ENCODE data around the gene ATF4.

ATF4 gene

GRCh38 chr22:39475337-39475736, 45.0 kb upstream of the ATF4 start:
- no peak for TF ChIP-seq ESRRG (CRISPR knock-in tag; IDR thresholded peaks at IDR 0.05)
- no peak for TF ChIP-seq ZNF70 (CRISPR knock-in tag; IDR thresholded peaks at IDR 0.05)
- TF ChIP-seq PPARA (CRISPR knock-in tag; IDR thresholded peaks at IDR 0.05; ENCODE audit: borderline replicate concordance), result no peak
- TF ChIP-seq, protein P1, sequence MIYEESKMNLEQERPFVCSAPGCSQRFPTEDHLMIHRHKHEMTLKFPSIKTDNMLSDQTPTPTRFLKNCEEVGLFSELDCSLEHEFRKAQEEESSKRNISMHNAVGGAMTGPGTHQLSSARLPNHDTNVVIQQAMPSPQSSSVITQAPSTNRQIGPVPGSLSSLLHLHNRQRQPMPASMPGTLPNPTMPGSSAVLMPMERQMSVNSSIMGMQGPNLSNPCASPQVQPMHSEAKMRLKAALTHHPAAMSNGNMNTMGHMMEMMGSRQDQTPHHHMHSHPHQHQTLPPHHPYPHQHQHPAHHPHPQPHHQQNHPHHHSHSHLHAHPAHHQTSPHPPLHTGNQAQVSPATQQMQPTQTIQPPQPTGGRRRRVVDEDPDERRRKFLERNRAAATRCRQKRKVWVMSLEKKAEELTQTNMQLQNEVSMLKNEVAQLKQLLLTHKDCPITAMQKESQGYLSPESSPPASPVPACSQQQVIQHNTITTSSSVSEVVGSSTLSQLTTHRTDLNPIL (CRISPR knock-in tag; IDR thresholded peaks at IDR 0.05; ENCODE audit: low read depth), result no peak
- TF ChIP-seq TSHZ2 (CRISPR knock-in tag; IDR thresholded peaks at IDR 0.05), result no peak
- no peak for TF ChIP-seq TCF4 (CRISPR knock-in tag; IDR thresholded peaks at IDR 0.05; ENCODE audit: borderline replicate concordance)
- no peak for TF ChIP-seq TOX (CRISPR knock-in tag; IDR thresholded peaks at IDR 0.05; ENCODE audit: borderline replicate concordance)
- TF ChIP-seq, protein P2, sequence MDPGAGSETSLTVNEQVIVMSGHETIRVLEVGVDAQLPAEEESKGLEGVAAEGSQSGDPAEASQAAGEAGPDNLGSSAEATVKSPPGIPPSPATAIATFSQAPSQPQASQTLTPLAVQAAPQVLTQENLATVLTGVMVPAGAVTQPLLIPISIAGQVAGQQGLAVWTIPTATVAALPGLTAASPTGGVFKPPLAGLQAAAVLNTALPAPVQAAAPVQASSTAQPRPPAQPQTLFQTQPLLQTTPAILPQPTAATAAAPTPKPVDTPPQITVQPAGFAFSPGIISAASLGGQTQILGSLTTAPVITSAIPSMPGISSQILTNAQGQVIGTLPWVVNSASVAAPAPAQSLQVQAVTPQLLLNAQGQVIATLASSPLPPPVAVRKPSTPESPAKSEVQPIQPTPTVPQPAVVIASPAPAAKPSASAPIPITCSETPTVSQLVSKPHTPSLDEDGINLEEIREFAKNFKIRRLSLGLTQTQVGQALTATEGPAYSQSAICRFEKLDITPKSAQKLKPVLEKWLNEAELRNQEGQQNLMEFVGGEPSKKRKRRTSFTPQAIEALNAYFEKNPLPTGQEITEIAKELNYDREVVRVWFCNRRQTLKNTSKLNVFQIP (CRISPR knock-in tag; IDR thresholded peaks at IDR 0.05; ENCODE audit: borderline replicate concordance, low read depth), result no peak
- TF ChIP-seq GLIS3 (CRISPR knock-in tag; IDR thresholded peaks at IDR 0.05), result no peak
- TF ChIP-seq OSR1 (CRISPR knock-in tag; IDR thresholded peaks at IDR 0.05), result no peak
- no peak for ATAC-seq

GRCh38 chr22:39475902-39476301, 44.5 kb upstream of the ATF4 start:
- no peak for TF ChIP-seq ZNF70 (CRISPR knock-in tag; IDR thresholded peaks at IDR 0.05)
- TF ChIP-seq, protein P3, sequence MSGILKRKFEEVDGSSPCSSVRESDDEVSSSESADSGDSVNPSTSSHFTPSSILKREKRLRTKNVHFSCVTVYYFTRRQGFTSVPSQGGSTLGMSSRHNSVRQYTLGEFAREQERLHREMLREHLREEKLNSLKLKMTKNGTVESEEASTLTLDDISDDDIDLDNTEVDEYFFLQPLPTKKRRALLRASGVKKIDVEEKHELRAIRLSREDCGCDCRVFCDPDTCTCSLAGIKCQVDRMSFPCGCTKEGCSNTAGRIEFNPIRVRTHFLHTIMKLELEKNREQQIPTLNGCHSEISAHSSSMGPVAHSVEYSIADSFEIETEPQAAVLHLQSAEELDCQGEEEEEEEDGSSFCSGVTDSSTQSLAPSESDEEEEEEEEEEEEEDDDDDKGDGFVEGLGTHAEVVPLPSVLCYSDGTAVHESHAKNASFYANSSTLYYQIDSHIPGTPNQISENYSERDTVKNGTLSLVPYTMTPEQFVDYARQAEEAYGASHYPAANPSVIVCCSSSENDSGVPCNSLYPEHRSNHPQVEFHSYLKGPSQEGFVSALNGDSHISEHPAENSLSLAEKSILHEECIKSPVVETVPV (CRISPR knock-in tag; IDR thresholded peaks at IDR 0.05), result no peak
- no peak for TF ChIP-seq TSHZ2 (CRISPR knock-in tag; IDR thresholded peaks at IDR 0.05)
- TF ChIP-seq ISL1 (CRISPR knock-in tag; IDR thresholded peaks at IDR 0.05), result no peak
- no peak for TF ChIP-seq PPARA (CRISPR knock-in tag; IDR thresholded peaks at IDR 0.05; ENCODE audit: borderline replicate concordance)
- TF ChIP-seq ZFP30 (CRISPR knock-in tag; IDR thresholded peaks at IDR 0.05), result no peak
- TF ChIP-seq RARB (CRISPR knock-in tag; IDR thresholded peaks at IDR 0.05), result no peak
- TF ChIP-seq ZC3H10 (CRISPR knock-in tag; IDR thresholded peaks at IDR 0.05), result no peak
- TF ChIP-seq TCF4 (CRISPR knock-in tag; IDR thresholded peaks at IDR 0.05; ENCODE audit: borderline replicate concordance), result no peak
- no peak for ATAC-seq

DNA sequence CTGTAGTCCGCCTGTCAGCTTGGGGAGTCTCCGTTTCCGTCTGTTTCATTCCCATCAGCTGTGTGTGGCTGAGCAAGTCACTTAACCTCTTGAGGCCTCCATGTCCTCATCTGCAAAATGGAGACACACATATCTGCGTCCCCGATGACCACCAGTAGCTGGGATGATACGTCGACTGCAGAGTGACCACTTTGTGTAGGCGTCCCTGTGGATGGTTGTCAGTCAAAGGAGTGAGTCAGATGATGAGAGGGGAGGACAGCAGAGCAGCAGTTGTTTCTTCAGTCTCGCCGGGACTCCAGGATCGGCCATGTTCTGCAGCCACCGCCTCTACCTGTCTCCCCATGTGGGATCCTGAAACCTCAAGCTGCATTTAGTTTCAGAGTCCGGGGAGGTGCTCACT, 43.7 kb upstream of the ATF4 start:
- TF ChIP-seq BACH2 (CRISPR knock-in tag; IDR thresholded peaks at IDR 0.05; ENCODE audit: borderline replicate concordance) (no peak), ZFP30 (CRISPR knock-in tag; IDR thresholded peaks at IDR 0.05) (no peak), ZNF8 (CRISPR knock-in tag; IDR thresholded peaks at IDR 0.05) (no peak), GLIS3 (CRISPR knock-in tag; IDR thresholded peaks at IDR 0.05) (no peak), TCF4 (CRISPR knock-in tag; IDR thresholded peaks at IDR 0.05; ENCODE audit: borderline replicate concordance) (no peak), ARNTL (CRISPR knock-in tag; IDR thresholded peaks at IDR 0.05; ENCODE audit: borderline replicate concordance, low read depth) (no peak), ZFP3 (CRISPR knock-in tag; IDR thresholded peaks at IDR 0.05) (no peak), SNAI2 (CRISPR knock-in tag; IDR thresholded peaks at IDR 0.05) (no peak), ZNF70 (CRISPR knock-in tag; IDR thresholded peaks at IDR 0.05) (no peak), CSDC2 (CRISPR knock-in tag; IDR thresholded peaks at IDR 0.05) (no peak), PATZ1 (CRISPR knock-in tag; IDR thresholded peaks at IDR 0.05; ENCODE audit: borderline replicate concordance) (no peak)
- TF ChIP-seq, protein P3 (CRISPR knock-in tag; IDR thresholded peaks at IDR 0.05), result no peak
- ATAC-seq, result no peak
